Endodermal cell (in vitro differentiated cells): ENCODE measurements around the gene TUBA4B. TPM values are rescaled to one million over a fixed set of nuclear protein-coding genes. Genes with fewer than 3 reads are reported as not detected.

Experiments used
- DNase-seq: peaks from one replicate; pipeline ENCODE4 v3.0.0-alpha.2; 2017
- H3K27ac ChIP-seq: 2 replicates; pipeline ENCODE4 v1.5.1; 2013; ENCODE audit warnings: mild to moderate bottlenecking, low read depth, low read length, moderate library complexity
- H3K27me3 ChIP-seq: 2 replicates; pipeline ENCODE4 v1.6.1; 2013; ENCODE audit warnings: mild to moderate bottlenecking, low read length, moderate library complexity; ENCODE audit not compliant: insufficient read depth, control insufficient read depth, poor library complexity, severe bottlenecking
- H3K36me3 ChIP-seq: 2 replicates; pipeline ENCODE4 v1.7.0; 2013; ENCODE audit warnings: mild to moderate bottlenecking, low read length, moderate library complexity; ENCODE audit not compliant: control insufficient read depth, insufficient read depth
- H3K4me1 ChIP-seq: one replicate; pipeline ENCODE4 v1.7.0; 2013; ENCODE audit warnings: low read length; ENCODE audit not compliant: control insufficient read depth, insufficient read depth
- H3K4me3 ChIP-seq: 2 replicates; pipeline ENCODE4 v1.5.1; 2013; ENCODE audit warnings: mild to moderate bottlenecking, low read length, moderate library complexity
- H3K9ac ChIP-seq: 2 replicates; pipeline ENCODE4 v1.6.1; 2013; ENCODE audit warnings: mild to moderate bottlenecking, low read length, moderate library complexity; ENCODE audit not compliant: poor library complexity, severe bottlenecking; ENCODE audit errors: extremely low read depth
- H3K9me3 ChIP-seq: 2 replicates; pipeline ENCODE4 v1.6.1; 2013; ENCODE audit warnings: mild to moderate bottlenecking, low read length, moderate library complexity; ENCODE audit not compliant: control insufficient read depth
- H3K27ac Mint-ChIP-seq: 2 replicates; pipeline ENCODE4 v1.8.0; 2020; ENCODE audit warnings: mixed read lengths
- H3K27me3 Mint-ChIP-seq: 2 replicates; pipeline ENCODE4 v1.8.0; 2021; ENCODE audit warnings: mild to moderate bottlenecking, mixed read lengths; ENCODE audit not compliant: insufficient read depth
- H3K36me3 Mint-ChIP-seq: 2 replicates; pipeline ENCODE4 v1.8.0; 2020; ENCODE audit warnings: low read depth, mixed read lengths
- H3K4me1 Mint-ChIP-seq: 2 replicates; pipeline ENCODE4 v1.8.0; 2020; ENCODE audit warnings: mixed read lengths
- H3K4me3 Mint-ChIP-seq: 2 replicates; pipeline ENCODE4 v1.8.0; 2020; ENCODE audit warnings: mild to moderate bottlenecking, moderate library complexity, mixed read lengths
- H3K9me3 Mint-ChIP-seq: 2 replicates; pipeline ENCODE4 v1.8.0; 2020; ENCODE audit warnings: mild to moderate bottlenecking, mixed read lengths
- CTCF ChIP-seq: fragments of 200-600 bp; sonication (generic); conservative IDR thresholded peaks from 2 replicates; pipeline ENCODE4 v1.5.0; 2021; ENCODE audit warnings: antibody characterized with exemption, mild to moderate bottlenecking
- WGBS, 2 experiments: methylation state at CpG; one replicate each; pipeline versions ENCODE4 v1.1.5 to v1.1.7; 2013; ENCODE audit warnings: missing lambda C conversion rate in 2 of 2, mixed read lengths in 1 of 2; ENCODE audit not compliant: insufficient coverage in 1 of 2, insufficient read length in 1 of 2; 5-methylcytosine and 5-hydroxymethylcytosine counted together
- total RNA-seq, 2 donors: library from RNA; stranded (reverse); fragmentation: NEBNext Ultra II Directional in 1 of 2; extraction: Animal tissue kit (Norgen Biotek cat#: 25700) in 1 of 2; gene quantifications; 2 replicates in 1 of 2; 3 replicates in 1 of 2; pipeline ENCODE4 v1.2.1, GENCODE V29; 2021

TUBA4B gene
- total RNA-seq, 2 donors from 2014 or later = not detected

GRCh38 chr2:219268294-219268693, 15.3 kb downstream of the TUBA4B start:
- Mint-ChIP-seq H3K4me3 (no peak overlapping the region), H3K27me3 (peaks cover 31% of the 10 kb centered on the region), H3K9me3 (no peaks in the 10 kb centered on the region), H3K27ac (no peak overlapping the region), H3K36me3 (no peaks in the 10 kb centered on the region), H3K4me1 (no peaks in the 10 kb centered on the region)
- WGBS, 2 experiments = 82 to 94% methylated on average over 2 of the region's 2 CpGs
- no peaks in the 10 kb centered on the region for H3K36me3 ChIP-seq
- no peaks in the 10 kb centered on the region for H3K9me3 ChIP-seq
- TF ChIP-seq CTCF = no peak
- no peaks in the 10 kb centered on the region for H3K4me1 ChIP-seq
- no peak overlapping the region for H3K4me3 ChIP-seq
- H3K27ac ChIP-seq = no peak overlapping the region
- peaks cover 7% of the 10 kb centered on the region for H3K27me3 ChIP-seq
- DNase-seq = no peak
- no peak overlapping the region for H3K9ac ChIP-seq

GRCh38 chr2:219269362-219270054, 16.5 kb downstream of the TUBA4B start:
- H3K36me3 ChIP-seq = no peaks in the 10 kb centered on the region
- Mint-ChIP-seq H3K4me1 (peaks cover 3% of the 10 kb centered on the region), H3K9me3 (no peaks in the 10 kb centered on the region), H3K36me3 (no peaks in the 10 kb centered on the region), H3K27me3 (peaks cover 31% of the 10 kb centered on the region), H3K27ac (no peak overlapping the region), H3K4me3 (no peak overlapping the region)
- H3K9ac ChIP-seq = no peak overlapping the region
- no peaks in the 10 kb centered on the region for H3K9me3 ChIP-seq
- no peak overlapping the region for H3K4me3 ChIP-seq
- TF ChIP-seq CTCF = no peak
- WGBS, 2 experiments = 89% methylated on average over 7 to 8 of the region's 8 CpGs
- H3K27ac ChIP-seq = no peak overlapping the region
- peaks cover 7% of the 10 kb centered on the region for H3K27me3 ChIP-seq
- H3K4me1 ChIP-seq = peaks cover 4% of the 10 kb centered on the region
- no peak for DNase-seq

- 88 to 100% methylated on average over 1 to 5 of the region's 5 CpGs for WGBS, 2 experiments
- Histone ChIP-seq H3K27ac (no peak overlapping the region), H3K4me1 (peaks cover 7% of the 10 kb centered on the region), H3K27me3 (peaks cover 7% of the 10 kb centered on the region), H3K36me3 (no peaks in the 10 kb centered on the region), H3K9me3 (no peaks in the 10 kb centered on the region), H3K4me3 (no peak overlapping the region), H3K9ac (no peak overlapping the region)
- DNase-seq = no peak
- no peak overlapping the region for H3K27ac Mint-ChIP-seq
- no peaks in the 10 kb centered on the region for H3K36me3 Mint-ChIP-seq
- H3K27me3 Mint-ChIP-seq = peaks cover 31% of the 10 kb centered on the region
- H3K9me3 Mint-ChIP-seq = no peaks in the 10 kb centered on the region
- TF ChIP-seq CTCF = no peak
- H3K4me1 Mint-ChIP-seq = peaks cover 7% of the 10 kb centered on the region
- no peak overlapping the region for H3K4me3 Mint-ChIP-seq
Measured at GRCh38 chr2:219270055-219270372, 17.0 kb downstream of the TUBA4B start.
